A673 (cell line): ENCODE results near the gene VSTM1. TPM values are rescaled to one million over a fixed set of nuclear protein-coding genes. Genes with fewer than 3 reads are reported as not detected.

ENCODE experiments used
- BruUV-seq: library from RNA; stranded (reverse); fragments of 400-500 nt; replicated peaks from 2 replicates; lab custom pipeline; 2021; lab: Mats Ljungman, UMichigan
- CTCF ChIA-PET: fragments of 300-600 bp; sonication (Branson Sonifier 250); formaldehyde crosslinking; loops from one replicate; lab custom pipeline; 2022; ENCODE audit warnings: antibody characterized with exemption; lab: Charles Lee
- POLR2A ChIA-PET: fragments of 300-600 bp; sonication (Branson Sonifier 250); formaldehyde crosslinking; loops from one replicate; lab custom pipeline; 2022; ENCODE audit warnings: antibody characterized with exemption; ENCODE audit not compliant: low non-redundant PET; lab: Charles Lee
- DNase-seq: peaks from one replicate; pipeline ENCODE4 v3.0.0-alpha.2; 2015; ENCODE audit warnings: low spot score
- H3K27ac ChIP-seq: fragments of 200-600 bp; sonication (generic); 2 replicates; pipeline ENCODE4 v1.5.1; 2016; ENCODE audit warnings: mixed run types, low read depth, mild to moderate bottlenecking, mixed read lengths, antibody characterized with exemption, low read length; ENCODE audit not compliant: poor library complexity, severe bottlenecking
- H3K27me3 ChIP-seq: fragments of 200-600 bp; sonication (generic); replicated peaks from 2 replicates; pipeline ENCODE4 v1.6.1; 2017; ENCODE audit warnings: mixed run types, low read depth, mild to moderate bottlenecking, mixed read lengths, antibody characterized with exemption, low read length; ENCODE audit not compliant: insufficient read depth, poor library complexity
- H3K36me3 ChIP-seq: fragments of 200-600 bp; sonication (generic); 2 replicates; pipeline ENCODE4 v1.6.1; 2016; ENCODE audit warnings: mixed run types, mild to moderate bottlenecking, mixed read lengths, antibody characterized with exemption, low read length; ENCODE audit not compliant: insufficient read depth, poor library complexity, severe bottlenecking
- H3K4me1 ChIP-seq: fragments of 200-600 bp; sonication (generic); 2 replicates; pipeline ENCODE4 v1.6.1; 2017; ENCODE audit warnings: mixed run types, mild to moderate bottlenecking, mixed read lengths, antibody characterized with exemption, low read length; ENCODE audit not compliant: insufficient read depth, poor library complexity, severe bottlenecking
- H3K4me3 ChIP-seq: fragments of 200-600 bp; sonication (generic); 2 replicates; pipeline ENCODE4 v1.5.1; 2016; ENCODE audit warnings: low read depth, mixed run types, mild to moderate bottlenecking, mixed read lengths, low read length; ENCODE audit not compliant: poor library complexity, severe bottlenecking
- H3K9me3 ChIP-seq: fragments of 200-600 bp; sonication (generic); 2 replicates; pipeline ENCODE4 v1.6.1; 2016; ENCODE audit warnings: mixed run types, low read depth, mild to moderate bottlenecking, mixed read lengths, antibody characterized with exemption, low read length; ENCODE audit not compliant: poor library complexity, severe bottlenecking
- CTCF ChIP-seq: fragments of 300-800, 200-600 bp; sonication (generic); conservative IDR thresholded peaks from 2 replicates; pipeline ENCODE4 v1.5.1; 2017; ENCODE audit warnings: low read depth, mild to moderate bottlenecking, antibody characterized with exemption, low read length, moderate library complexity, mixed read lengths
- EZH2 ChIP-seq: fragments of 200-600 bp; sonication (generic); IDR thresholded peaks from 2 replicates; pipeline ENCODE4 v1.6.1; 2017; ENCODE audit warnings: borderline replicate concordance, low read depth, mild to moderate bottlenecking, mixed read lengths, antibody characterized with exemption, low read length; ENCODE audit not compliant: poor library complexity, severe bottlenecking
- intact Hi-C: fragments of 100-400 bp; cut with micrococcal nuclease; formaldehyde crosslinking; loops from one replicate; pipeline ENCODE4 v1.10.0; 2022; ENCODE audit not compliant: unreplicated experiment
- total RNA-seq: library from RNA; stranded (reverse); gene quantifications from 2 replicates; pipeline ENCODE4 v1.2.3, GENCODE V29; 2021

The VSTM1 gene
- total RNA-seq, 1 experiment from 2014 or later: not detected

GRCh38 chr19:54107876-54108490, 44.3 kb upstream of the VSTM1 start:
- H3K4me3 ChIP-seq: no peak overlapping the region
- H3K27me3 ChIP-seq: no peaks in the 10 kb centered on the region
- H3K9me3 ChIP-seq: no peaks in the 10 kb centered on the region
- TF ChIP-seq EZH2 (no peak), CTCF (no peak)
- no peak overlapping the region for H3K27ac ChIP-seq
- no TSS peak for BruUV-seq
- H3K4me1 ChIP-seq: no peaks in the 10 kb centered on the region
- ChIA-PET POLR2A (no interaction called here), CTCF (no interaction called here)
- no peak for DNase-seq
- intact Hi-C loops: no loop called here
- peaks cover 55% of the 10 kb centered on the region for H3K36me3 ChIP-seq

GRCh38 chr19:54106716-54107115, 43.0 kb upstream of the VSTM1 start:
- TF ChIP-seq CTCF (no peak), EZH2 (no peak)
- intact Hi-C loops: no loop called here
- ChIA-PET CTCF (no interaction called here), POLR2A (no interaction called here)
- Histone ChIP-seq H3K36me3 (peaks cover 55% of the 10 kb centered on the region), H3K27ac (no peak overlapping the region), H3K27me3 (no peaks in the 10 kb centered on the region), H3K9me3 (no peaks in the 10 kb centered on the region), H3K4me3 (no peak overlapping the region), H3K4me1 (no peaks in the 10 kb centered on the region)
- no TSS peak for BruUV-seq
- no peak for DNase-seq

- intact Hi-C loops: no loop called here
- H3K9me3 ChIP-seq: no peaks in the 10 kb centered on the region
- H3K4me3 ChIP-seq: no peak overlapping the region
- H3K36me3 ChIP-seq: peaks cover 52% of the 10 kb centered on the region
- no peak for TF ChIP-seq CTCF
- no peak for DNase-seq
- ChIA-PET CTCF (no interaction called here), POLR2A (no interaction called here)
- no peaks in the 10 kb centered on the region for H3K4me1 ChIP-seq
- no peak overlapping the region for H3K27ac ChIP-seq
- BruUV-seq: no TSS peak
- H3K27me3 ChIP-seq: no peaks in the 10 kb centered on the region
Observed at GRCh38 chr19:54105796-54106195, 42.1 kb upstream of the VSTM1 start.
